ENCODE data around the gene PAPPA. TPM values are rescaled to one million over a fixed set of nuclear protein-coding genes. Genes with fewer than 3 reads are reported as not detected.

PAPPA gene
- total RNA-seq, 1 donor from 2014 or later: 0.15 TPM

DNA sequence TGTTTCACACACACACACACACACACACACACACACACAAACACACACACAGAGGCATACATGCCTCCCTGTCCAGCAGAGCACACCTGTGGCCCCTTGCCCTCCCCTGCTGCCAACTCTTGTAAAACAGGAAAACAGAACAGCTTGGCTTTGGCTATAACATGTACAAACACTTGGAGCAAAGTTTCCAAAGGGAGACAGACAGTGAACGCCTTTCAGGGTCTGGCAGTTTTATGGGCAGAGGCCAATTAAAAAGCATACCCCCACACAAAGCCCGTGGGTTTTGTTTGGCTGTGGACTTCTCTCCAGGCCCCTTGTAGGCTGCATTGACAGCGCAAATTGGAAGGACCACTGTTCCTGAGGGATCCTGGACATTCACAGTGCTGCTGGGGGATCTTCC lies 265.6 kb downstream of the PAPPA start:
- H3K27me3 Mint-ChIP-seq (ENCODE audit: insufficient read depth, low read depth): peaks cover 2% of the 10 kb centered on the region
- no peak overlapping the region for H3K4me3 ChIP-seq
- no peaks in the 10 kb centered on the region for H3K27me3 ChIP-seq
- no peaks in the 10 kb centered on the region for H3F3A ChIP-seq (ENCODE audit: low read depth)
- H3K79me2 ChIP-seq (ENCODE audit: low read depth): no peaks in the 10 kb centered on the region
- no peaks in the 10 kb centered on the region for H3K36me3 ChIP-seq
- no peak overlapping the region for H3K27ac Mint-ChIP-seq
- peaks cover 2% of the 10 kb centered on the region for H3K36me3 Mint-ChIP-seq
- no peaks in the 10 kb centered on the region for H3K9me3 Mint-ChIP-seq
- no peak overlapping the region for H3K9ac ChIP-seq
- H3K27ac ChIP-seq: no peak overlapping the region
- H4K20me1 ChIP-seq (ENCODE audit: low read depth): no peaks in the 10 kb centered on the region
- DNase-seq (ENCODE audit: low spot score): no peak
- TF ChIP-seq EZH2phosphoT487 (IDR thresholded peaks at IDR 0.05) (no peak), EZH2 (IDR thresholded peaks at IDR 0.05) (no peak)
- TF ChIP-seq, protein P1, sequence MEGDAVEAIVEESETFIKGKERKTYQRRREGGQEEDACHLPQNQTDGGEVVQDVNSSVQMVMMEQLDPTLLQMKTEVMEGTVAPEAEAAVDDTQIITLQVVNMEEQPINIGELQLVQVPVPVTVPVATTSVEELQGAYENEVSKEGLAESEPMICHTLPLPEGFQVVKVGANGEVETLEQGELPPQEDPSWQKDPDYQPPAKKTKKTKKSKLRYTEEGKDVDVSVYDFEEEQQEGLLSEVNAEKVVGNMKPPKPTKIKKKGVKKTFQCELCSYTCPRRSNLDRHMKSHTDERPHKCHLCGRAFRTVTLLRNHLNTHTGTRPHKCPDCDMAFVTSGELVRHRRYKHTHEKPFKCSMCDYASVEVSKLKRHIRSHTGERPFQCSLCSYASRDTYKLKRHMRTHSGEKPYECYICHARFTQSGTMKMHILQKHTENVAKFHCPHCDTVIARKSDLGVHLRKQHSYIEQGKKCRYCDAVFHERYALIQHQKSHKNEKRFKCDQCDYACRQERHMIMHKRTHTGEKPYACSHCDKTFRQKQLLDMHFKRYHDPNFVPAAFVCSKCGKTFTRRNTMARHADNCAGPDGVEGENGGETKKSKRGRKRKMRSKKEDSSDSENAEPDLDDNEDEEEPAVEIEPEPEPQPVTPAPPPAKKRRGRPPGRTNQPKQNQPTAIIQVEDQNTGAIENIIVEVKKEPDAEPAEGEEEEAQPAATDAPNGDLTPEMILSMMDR (IDR thresholded peaks at IDR 0.05): no peak
- no peak overlapping the region for H3K4me3 Mint-ChIP-seq
- H3K9me3 ChIP-seq (ENCODE audit: low read depth): no peaks in the 10 kb centered on the region
- no peak overlapping the region for H2AFZ ChIP-seq (replicated peaks)
- no peak overlapping the region for H3K4me2 ChIP-seq
- no peaks in the 10 kb centered on the region for H3K4me1 Mint-ChIP-seq
- H3K4me1 ChIP-seq: no peaks in the 10 kb centered on the region

DNA sequence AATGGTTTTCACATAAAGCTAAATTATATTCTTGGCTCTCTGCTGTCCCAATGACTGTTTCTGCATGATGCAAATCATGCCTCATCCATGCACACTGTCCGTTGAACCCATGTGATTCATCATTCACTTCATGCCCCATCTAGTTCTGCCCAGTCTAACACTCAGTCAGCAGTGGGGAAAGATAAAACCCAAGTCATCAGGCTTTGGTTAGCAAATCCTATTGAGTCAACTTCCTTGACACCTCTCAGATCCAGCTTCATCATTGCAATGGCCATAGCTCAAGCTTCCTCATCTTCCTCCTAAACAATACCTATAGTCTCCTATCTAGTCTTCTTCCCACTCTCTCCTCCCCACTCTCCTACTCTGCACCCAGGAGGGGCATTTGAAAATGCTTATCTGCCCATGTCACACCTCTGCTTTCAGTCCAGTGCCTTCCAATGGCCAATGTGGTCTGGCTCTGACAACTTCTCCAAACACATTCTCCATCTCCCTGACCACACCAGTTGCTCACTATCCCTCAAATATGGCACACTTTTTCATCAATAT lies 267.5 kb downstream of the PAPPA start:
- Histone ChIP-seq H3K9me3 (ENCODE audit: low read depth) (no peaks in the 10 kb centered on the region), H3K27ac (no peak overlapping the region), H3K9ac (no peak overlapping the region), H3K36me3 (no peaks in the 10 kb centered on the region), H3K4me2 (no peak overlapping the region), H4K20me1 (ENCODE audit: low read depth) (no peaks in the 10 kb centered on the region), H3K4me3 (no peak overlapping the region), H3F3A (ENCODE audit: low read depth) (no peaks in the 10 kb centered on the region), H3K27me3 (no peaks in the 10 kb centered on the region), H2AFZ (replicated peaks) (no peak overlapping the region), H3K4me1 (no peaks in the 10 kb centered on the region), H3K79me2 (ENCODE audit: low read depth) (no peaks in the 10 kb centered on the region)
- DNase-seq (ENCODE audit: low spot score): no peak
- TF ChIP-seq, protein P1 (IDR thresholded peaks at IDR 0.05): no peak
- TF ChIP-seq EZH2 (IDR thresholded peaks at IDR 0.05) (no peak), EZH2phosphoT487 (IDR thresholded peaks at IDR 0.05) (no peak)
- H3K4me3 Mint-ChIP-seq: no peak overlapping the region
- H3K27ac Mint-ChIP-seq: no peak overlapping the region
- no peaks in the 10 kb centered on the region for H3K9me3 Mint-ChIP-seq
- peaks cover 2% of the 10 kb centered on the region for H3K36me3 Mint-ChIP-seq
- H3K4me1 Mint-ChIP-seq: no peaks in the 10 kb centered on the region
- peaks cover 2% of the 10 kb centered on the region for H3K27me3 Mint-ChIP-seq (ENCODE audit: insufficient read depth, low read depth)

- Histone ChIP-seq H3K36me3 (no peaks in the 10 kb centered on the region), H3K4me3 (no peak overlapping the region), H3K4me2 (no peak overlapping the region), H3K27me3 (no peaks in the 10 kb centered on the region), H3K27ac (no peak overlapping the region), H4K20me1 (ENCODE audit: low read depth) (no peaks in the 10 kb centered on the region), H3K79me2 (ENCODE audit: low read depth) (no peaks in the 10 kb centered on the region), H3K9me3 (ENCODE audit: low read depth) (no peaks in the 10 kb centered on the region), H3K9ac (no peak overlapping the region), H3K4me1 (no peaks in the 10 kb centered on the region), H3F3A (ENCODE audit: low read depth) (no peaks in the 10 kb centered on the region), H2AFZ (replicated peaks) (no peak overlapping the region)
- no peaks in the 10 kb centered on the region for H3K27me3 Mint-ChIP-seq (ENCODE audit: insufficient read depth, low read depth)
- H3K4me1 Mint-ChIP-seq: no peaks in the 10 kb centered on the region
- H3K9me3 Mint-ChIP-seq: no peaks in the 10 kb centered on the region
- no peak for DNase-seq (ENCODE audit: low spot score)
- peaks cover 2% of the 10 kb centered on the region for H3K36me3 Mint-ChIP-seq
- no peak for TF ChIP-seq EZH2phosphoT487 (IDR thresholded peaks at IDR 0.05)
- no peak for TF ChIP-seq EZH2 (IDR thresholded peaks at IDR 0.05)
- TF ChIP-seq, protein P1 (IDR thresholded peaks at IDR 0.05): no peak
- no peak overlapping the region for H3K4me3 Mint-ChIP-seq
- H3K27ac Mint-ChIP-seq: no peak overlapping the region
Observed at GRCh38 chr9:116422119-116422979, 268.8 kb downstream of the PAPPA start.

All from neural progenitor cell (in vitro differentiated cells).